Measurements from ENCODE around the gene ISG20. TPM values are rescaled to one million over a fixed set of nuclear protein-coding genes. Genes with fewer than 3 reads are reported as not detected.

ISG20 gene
- total and polyA plus RNA-seq, 2 of the 8 experiments (the other 6 are each of a cell fraction or from before 2014, with no cell fraction given): 2.9 to 5.2 TPM

DNA sequence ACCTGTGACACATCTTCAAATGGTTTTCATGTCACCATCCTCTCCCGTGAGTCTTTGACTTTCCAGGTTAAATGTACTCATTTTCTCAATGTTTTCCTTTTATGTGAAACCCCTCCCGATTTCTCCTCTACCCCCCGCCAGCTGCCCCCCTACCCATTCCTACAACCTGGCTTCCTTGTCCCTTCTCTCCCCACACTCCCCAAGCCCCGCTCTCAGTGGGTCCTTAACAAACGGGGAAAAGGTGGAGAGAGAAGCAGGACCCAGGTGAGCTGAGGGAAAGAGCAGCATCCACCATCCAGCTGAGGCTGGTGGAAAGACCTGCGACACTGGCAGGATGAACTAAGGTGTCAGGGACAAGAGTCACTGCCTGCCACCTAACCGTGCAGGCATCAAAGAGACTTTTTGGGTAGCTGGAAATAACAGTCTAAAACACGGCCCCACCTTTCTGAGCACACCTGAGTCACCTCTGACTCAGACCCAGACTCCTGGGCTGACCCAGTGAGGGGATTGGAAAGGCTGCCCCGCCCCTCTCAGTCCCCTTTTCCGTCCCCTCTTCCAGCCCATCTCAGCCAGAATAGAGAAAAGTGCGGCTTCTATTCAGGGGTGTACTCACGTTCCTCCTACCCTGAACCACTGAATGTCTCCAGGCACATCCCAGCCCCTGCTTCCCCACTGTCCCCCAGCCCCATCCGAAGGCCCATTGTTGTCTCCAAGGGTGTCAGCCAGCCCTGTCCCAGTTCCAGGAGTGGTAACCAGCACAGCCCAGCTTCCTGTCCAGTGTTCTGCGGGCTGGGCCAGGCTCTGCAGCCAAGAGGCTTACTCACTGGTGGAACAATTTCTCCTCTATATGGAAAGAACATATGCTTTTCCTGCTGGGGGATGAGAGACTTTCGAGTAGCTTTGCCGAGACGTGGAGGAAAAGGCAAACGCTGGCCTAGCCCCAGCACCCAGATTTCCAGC is 20.4 kb downstream of the ISG20 start (continued):
- no peak for TF ChIP-seq GABPA (IDR thresholded peaks at IDR 0.05; ENCODE audit: borderline replicate concordance, insufficient read depth, low read length)
- no peak for TF ChIP-seq TAF1 (IDR thresholded peaks at IDR 0.05; ENCODE audit: low read depth, low read length)
- no peak for TF ChIP-seq NANOG (IDR thresholded peaks at IDR 0.05; ENCODE audit: insufficient read depth, low read depth, low read length, poor library complexity, severe bottlenecking)
- no peak for TF ChIP-seq KDM5A (IDR thresholded peaks at IDR 0.05; ENCODE audit: low read length)
- TF ChIP-seq, protein P1, sequence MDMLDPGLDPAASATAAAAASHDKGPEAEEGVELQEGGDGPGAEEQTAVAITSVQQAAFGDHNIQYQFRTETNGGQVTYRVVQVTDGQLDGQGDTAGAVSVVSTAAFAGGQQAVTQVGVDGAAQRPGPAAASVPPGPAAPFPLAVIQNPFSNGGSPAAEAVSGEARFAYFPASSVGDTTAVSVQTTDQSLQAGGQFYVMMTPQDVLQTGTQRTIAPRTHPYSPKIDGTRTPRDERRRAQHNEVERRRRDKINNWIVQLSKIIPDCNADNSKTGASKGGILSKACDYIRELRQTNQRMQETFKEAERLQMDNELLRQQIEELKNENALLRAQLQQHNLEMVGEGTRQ (IDR thresholded peaks at IDR 0.05; ENCODE audit: low read length): no peak
- no peak for TF ChIP-seq CBX5 (IDR thresholded peaks at IDR 0.05; ENCODE audit: low read depth, low read length)
- TF ChIP-seq CTBP2 (IDR thresholded peaks at IDR 0.05; ENCODE audit: borderline replicate concordance, insufficient read depth, insufficient read length, low read length): no peak
